Activated CD8-positive, alpha-beta T cell treated with anti-CD3 and anti-CD28 coated beads, Interleukin-2, amount 10 ng/mL, durations not matched to agents 7 days and 5 days (primary cell): ENCODE results near the gene FAM83G. TPM values are rescaled to one million over a fixed set of nuclear protein-coding genes. Genes with fewer than 3 reads are reported as not detected.
"Not testable (repeated sequence)": the region's sequence is repeated elsewhere in the genome, so short reads cannot be mapped to it uniquely, and the experiment has no call there.

Experiments used
- ATAC-seq: fragments of 150-1000 bp; cut with Tn5 transposase; one replicate; pipeline ENCODE4 v1.10.0; 2021; ENCODE audit warnings: moderate library complexity
- CTCF ChIA-PET: fragments of 350-600 bp; sonication (Branson Sonifier 250); formaldehyde crosslinking; loops from one replicate; lab custom pipeline; 2021; ENCODE audit warnings: antibody characterized with exemption; lab: Charles Lee
- POLR2A ChIA-PET: fragments of 350-600 bp; sonication (Branson Sonifier 250); formaldehyde crosslinking; loops from one replicate; lab custom pipeline; 2021; ENCODE audit warnings: antibody characterized with exemption; lab: Charles Lee
- DNase-seq: peaks from one replicate; pipeline ENCODE4 v3.0.0-alpha.2; 2020
- H3K27ac Mint-ChIP-seq: one replicate; pipeline ENCODE4 v1.8.0; 2021; ENCODE audit warnings: mild to moderate bottlenecking, mixed read lengths
- H3K27me3 Mint-ChIP-seq: one replicate; pipeline ENCODE4 v1.8.0; 2021; ENCODE audit warnings: low read depth, mixed read lengths
- H3K36me3 Mint-ChIP-seq: one replicate; pipeline ENCODE4 v1.8.0; 2021; ENCODE audit warnings: low read depth, mixed read lengths
- H3K4me1 Mint-ChIP-seq: one replicate; pipeline ENCODE4 v1.8.0; 2021; ENCODE audit warnings: low read depth, mixed read lengths
- H3K4me3 Mint-ChIP-seq: one replicate; pipeline ENCODE4 v1.8.0; 2021; ENCODE audit warnings: mild to moderate bottlenecking, mixed read lengths
- H3K9me3 Mint-ChIP-seq: one replicate; pipeline ENCODE4 v1.8.0; 2022; ENCODE audit warnings: mixed read lengths; ENCODE audit not compliant: insufficient read depth
- total RNA-seq, 2 experiments: library from RNA; stranded (reverse); gene quantifications; one replicate each; pipeline ENCODE4 v1.2.3, GENCODE V29; 2021

FAM83G gene
- total RNA-seq, 2 experiments from 2014 or later: 4.0 to 4.5 TPM

GRCh38 chr17:18938692-18939023 is 65.9 kb downstream of the FAM83G start:
- ChIA-PET CTCF (interaction anchor here (0.9 to 1.6 kb wide), 4 partner anchors 19 to 80 kb away, joined by 3 to 4 read pairs (median 4); no protein-coding TSS in a partner anchor), POLR2A (interaction anchor here (0.8 kb wide), 1 partner anchor 81 kb away, joined by 3 read pairs; the partner anchor contains the start of gene PRPSAP2)
- Mint-ChIP-seq H3K27ac (no peak overlapping the region), H3K27me3 (peaks cover 12% of the 10 kb centered on the region), H3K9me3 (no peaks in the 10 kb centered on the region), H3K36me3 (no peaks in the 10 kb centered on the region), H3K4me3 (no peak overlapping the region), H3K4me1 (peaks cover 1% of the 10 kb centered on the region)
- no peak for DNase-seq
- ATAC-seq: no peak

- ATAC-seq (no peak), DNase-seq (no peak)
- Mint-ChIP-seq H3K4me1 (peaks cover 6% of the 10 kb centered on the region), H3K36me3 (peaks cover under 1% of the 10 kb centered on the region), H3K4me3 (no peak overlapping the region), H3K9me3 (no peaks in the 10 kb centered on the region), H3K27me3 (peaks cover 12% of the 10 kb centered on the region), H3K27ac (no peak overlapping the region)
- POLR2A ChIA-PET: interaction anchor here (0.8 kb wide), 1 partner anchor 80 kb away, joined by 3 read pairs; the partner anchor contains the start of gene PRPSAP2
- CTCF ChIA-PET: interaction anchor here (0.9 to 1.6 kb wide), 4 partner anchors 20 to 79 kb away, joined by 3 to 4 read pairs (median 4); no protein-coding TSS in a partner anchor
Measured at GRCh38 chr17:18937981-18938691, 66.4 kb downstream of the FAM83G start.

- ChIA-PET POLR2A (interaction anchor here (1.0 to 1.2 kb wide), 3 partner anchors 9 to 75 kb away, joined by 3 to 5 read pairs (median 4); no protein-coding TSS in a partner anchor), CTCF (interaction anchor here (0.6 to 1.6 kb wide), 4 partner anchors 13 to 75 kb away, joined by 4 to 10 read pairs (median 4); partner anchors contain the start of gene PRPSAP2)
- ATAC-seq (no peak), DNase-seq (no peak)
- peaks cover 20% of the 10 kb centered on the region for H3K4me1 Mint-ChIP-seq
- H3K9me3 Mint-ChIP-seq: no peaks in the 10 kb centered on the region
- H3K27ac Mint-ChIP-seq: peak overlapping the region; percentile 16
- no peak overlapping the region for H3K4me3 Mint-ChIP-seq
- peaks cover 36% of the 10 kb centered on the region for H3K36me3 Mint-ChIP-seq
- peaks cover 8% of the 10 kb centered on the region for H3K27me3 Mint-ChIP-seq
Measured at GRCh38 chr17:18933102-18934058, 71.2 kb downstream of the FAM83G start.

- peaks cover 8% of the 10 kb centered on the region for H3K27me3 Mint-ChIP-seq
- H3K4me3 Mint-ChIP-seq: no peak overlapping the region
- ChIA-PET CTCF (interaction anchor here (0.6 to 1.6 kb wide), 5 partner anchors 12 to 74 kb away, joined by 3 to 10 read pairs (median 4); partner anchors contain the start of gene PRPSAP2), POLR2A (interaction anchor here (0.8 to 1.2 kb wide), 4 partner anchors 8 to 74 kb away, joined by 3 to 5 read pairs (median 4); no protein-coding TSS in a partner anchor)
- peak overlapping the region; percentile 19 for H3K27ac Mint-ChIP-seq
- DNase-seq (no peak), ATAC-seq (no peak)
- H3K9me3 Mint-ChIP-seq: no peaks in the 10 kb centered on the region
- peaks cover 39% of the 10 kb centered on the region for H3K36me3 Mint-ChIP-seq
- H3K4me1 Mint-ChIP-seq: peaks cover 20% of the 10 kb centered on the region
Measured at GRCh38 chr17:18932360-18933055, 72.1 kb downstream of the FAM83G start.

GRCh38 chr17:18928628-18929125 is 75.9 kb downstream of the FAM83G start:
- Mint-ChIP-seq H3K9me3 (no peaks in the 10 kb centered on the region), H3K4me1 (peaks cover 39% of the 10 kb centered on the region), H3K27ac (no peak overlapping the region), H3K36me3 (peaks cover 63% of the 10 kb centered on the region), H3K27me3 (no peaks in the 10 kb centered on the region), H3K4me3 (no peak overlapping the region)
- CTCF ChIA-PET: interaction anchor here (2.7 kb wide), 1 partner anchor 33 kb away, joined by 10 read pairs; no protein-coding TSS in a partner anchor
- no peak for ATAC-seq
- POLR2A ChIA-PET: interaction anchor here (1.5 kb wide), 1 partner anchor 28 kb away, joined by 4 read pairs; no protein-coding TSS in a partner anchor
- no peak for DNase-seq

GRCh38 chr17:18925187-18925586 is 79.4 kb downstream of the FAM83G start:
- ChIA-PET CTCF (interaction anchor here (1.2 to 1.4 kb wide), 3 partner anchors 17 to 66 kb away, joined by 3 to 10 read pairs (median 5); partner anchors contain the start of gene PRPSAP2), POLR2A (interaction anchor here (1.0 kb wide), 1 partner anchor 8 kb away, joined by 3 read pairs; no protein-coding TSS in a partner anchor)
- Mint-ChIP-seq H3K4me1 (peaks cover 43% of the 10 kb centered on the region), H3K27me3 (no peaks in the 10 kb centered on the region), H3K36me3 (peaks cover 53% of the 10 kb centered on the region), H3K4me3 (no peak overlapping the region), H3K27ac (peak overlapping the region; percentile 65), H3K9me3 (no peaks in the 10 kb centered on the region)
- no peak for ATAC-seq
- no peak for DNase-seq

GRCh38 chr17:18922596-18922995 is 82.0 kb downstream of the FAM83G start:
- Mint-ChIP-seq H3K4me1 (peaks cover 56% of the 10 kb centered on the region), H3K36me3 (peaks cover 51% of the 10 kb centered on the region)

GRCh38 chr17:18921912-18922451 is 82.6 kb downstream of the FAM83G start:
- H3K9me3 Mint-ChIP-seq: no peaks in the 10 kb centered on the region
- H3K4me1 Mint-ChIP-seq: peaks cover 59% of the 10 kb centered on the region
- DNase-seq (peak; percentile 42), ATAC-seq (peak; percentile 46)
- ChIA-PET POLR2A (no interaction called here), CTCF (interaction anchor here (1.2 kb wide), 1 partner anchor 296 kb away, joined by 3 read pairs; no protein-coding TSS in a partner anchor)
- H3K27ac Mint-ChIP-seq: peak overlapping the region; percentile 74
- no peaks in the 10 kb centered on the region for H3K27me3 Mint-ChIP-seq
- peaks cover 52% of the 10 kb centered on the region for H3K36me3 Mint-ChIP-seq
- H3K4me3 Mint-ChIP-seq: peak overlapping the region; percentile 8

More at GRCh38 chr17:18922596-18922995, 82.0 kb downstream of the FAM83G start:
- POLR2A ChIA-PET, H3K9me3 Mint-ChIP-seq, H3K4me3 Mint-ChIP-seq, ATAC-seq, DNase-seq, H3K27me3 Mint-ChIP-seq: not testable (repeated sequence)
- peak overlapping the region; percentile 74 for H3K27ac Mint-ChIP-seq
- CTCF ChIA-PET: interaction anchor here (1.2 kb wide), 1 partner anchor 297 kb away, joined by 3 read pairs; no protein-coding TSS in a partner anchor

GRCh38 chr17:18921485-18921884 is 83.1 kb downstream of the FAM83G start:
- peak overlapping the region; percentile 60 for H3K27ac Mint-ChIP-seq
- ATAC-seq: no peak
- peaks cover 56% of the 10 kb centered on the region for H3K4me1 Mint-ChIP-seq

GRCh38 chr17:18920911-18921441 is 83.6 kb downstream of the FAM83G start:
- H3K27ac Mint-ChIP-seq: peak overlapping the region; percentile 60
- peaks cover 52% of the 10 kb centered on the region for H3K4me1 Mint-ChIP-seq
- no peaks in the 10 kb centered on the region for H3K27me3 Mint-ChIP-seq
- H3K4me3 Mint-ChIP-seq: peak overlapping the region; percentile 1
- ChIA-PET POLR2A (interaction anchor here (0.6 to 1.3 kb wide), 3 partner anchors 20 to 62 kb away, joined by 3 to 4 read pairs (median 4); no protein-coding TSS in a partner anchor), CTCF (interaction anchor here (0.9 kb wide), 1 partner anchor 12 kb away, joined by 4 read pairs; no protein-coding TSS in a partner anchor)
- no peaks in the 10 kb centered on the region for H3K9me3 Mint-ChIP-seq
- DNase-seq (peak; percentile 42), ATAC-seq (peak; percentile 66)
- peaks cover 49% of the 10 kb centered on the region for H3K36me3 Mint-ChIP-seq

More at GRCh38 chr17:18921485-18921884, 83.1 kb downstream of the FAM83G start:
- peaks cover 49% of the 10 kb centered on the region for H3K36me3 Mint-ChIP-seq
- CTCF ChIA-PET: no interaction called here
- no peak for DNase-seq
- POLR2A ChIA-PET: interaction anchor here (1.3 kb wide), 1 partner anchor 62 kb away, joined by 3 read pairs; no protein-coding TSS in a partner anchor
- peak overlapping the region; percentile 1 for H3K4me3 Mint-ChIP-seq
- H3K9me3 Mint-ChIP-seq: no peaks in the 10 kb centered on the region
- no peaks in the 10 kb centered on the region for H3K27me3 Mint-ChIP-seq
